Measurements from ENCODE around the gene CACNA2D2.

DNA sequence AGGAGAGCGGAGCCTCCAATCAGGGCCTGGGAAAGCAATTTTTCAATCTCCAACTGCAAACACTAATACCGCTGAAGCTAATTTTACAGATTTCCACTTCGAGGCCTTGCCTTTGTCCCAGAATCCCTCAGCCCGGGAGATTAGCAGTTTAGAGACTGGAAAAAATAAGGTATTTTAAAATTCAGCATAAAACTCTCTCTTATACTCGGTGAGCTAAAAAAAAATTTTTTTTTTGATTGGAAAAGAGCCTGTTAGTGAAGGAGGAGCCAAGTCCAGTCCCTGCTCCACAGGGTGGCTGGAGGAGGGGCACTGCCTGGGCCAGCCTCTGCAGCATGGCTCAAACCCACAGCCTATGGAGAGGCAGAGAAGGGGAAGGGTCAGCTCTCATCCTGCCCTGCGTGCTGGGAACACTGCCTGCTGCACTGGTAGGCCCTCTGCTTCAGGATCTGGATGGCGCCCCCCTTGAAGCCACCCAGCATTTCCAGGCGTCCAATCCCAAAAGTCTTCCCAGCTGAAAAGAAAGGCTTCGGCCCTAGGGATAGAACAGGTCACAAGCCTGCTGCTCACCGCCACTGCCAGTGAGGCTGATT, 48.9 kb downstream of the CACNA2D2 start:
- TF ChIP-seq, protein P1, sequence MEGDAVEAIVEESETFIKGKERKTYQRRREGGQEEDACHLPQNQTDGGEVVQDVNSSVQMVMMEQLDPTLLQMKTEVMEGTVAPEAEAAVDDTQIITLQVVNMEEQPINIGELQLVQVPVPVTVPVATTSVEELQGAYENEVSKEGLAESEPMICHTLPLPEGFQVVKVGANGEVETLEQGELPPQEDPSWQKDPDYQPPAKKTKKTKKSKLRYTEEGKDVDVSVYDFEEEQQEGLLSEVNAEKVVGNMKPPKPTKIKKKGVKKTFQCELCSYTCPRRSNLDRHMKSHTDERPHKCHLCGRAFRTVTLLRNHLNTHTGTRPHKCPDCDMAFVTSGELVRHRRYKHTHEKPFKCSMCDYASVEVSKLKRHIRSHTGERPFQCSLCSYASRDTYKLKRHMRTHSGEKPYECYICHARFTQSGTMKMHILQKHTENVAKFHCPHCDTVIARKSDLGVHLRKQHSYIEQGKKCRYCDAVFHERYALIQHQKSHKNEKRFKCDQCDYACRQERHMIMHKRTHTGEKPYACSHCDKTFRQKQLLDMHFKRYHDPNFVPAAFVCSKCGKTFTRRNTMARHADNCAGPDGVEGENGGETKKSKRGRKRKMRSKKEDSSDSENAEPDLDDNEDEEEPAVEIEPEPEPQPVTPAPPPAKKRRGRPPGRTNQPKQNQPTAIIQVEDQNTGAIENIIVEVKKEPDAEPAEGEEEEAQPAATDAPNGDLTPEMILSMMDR (IDR thresholded peaks at IDR 0.05), result no peak
- TF ChIP-seq, protein P2, sequence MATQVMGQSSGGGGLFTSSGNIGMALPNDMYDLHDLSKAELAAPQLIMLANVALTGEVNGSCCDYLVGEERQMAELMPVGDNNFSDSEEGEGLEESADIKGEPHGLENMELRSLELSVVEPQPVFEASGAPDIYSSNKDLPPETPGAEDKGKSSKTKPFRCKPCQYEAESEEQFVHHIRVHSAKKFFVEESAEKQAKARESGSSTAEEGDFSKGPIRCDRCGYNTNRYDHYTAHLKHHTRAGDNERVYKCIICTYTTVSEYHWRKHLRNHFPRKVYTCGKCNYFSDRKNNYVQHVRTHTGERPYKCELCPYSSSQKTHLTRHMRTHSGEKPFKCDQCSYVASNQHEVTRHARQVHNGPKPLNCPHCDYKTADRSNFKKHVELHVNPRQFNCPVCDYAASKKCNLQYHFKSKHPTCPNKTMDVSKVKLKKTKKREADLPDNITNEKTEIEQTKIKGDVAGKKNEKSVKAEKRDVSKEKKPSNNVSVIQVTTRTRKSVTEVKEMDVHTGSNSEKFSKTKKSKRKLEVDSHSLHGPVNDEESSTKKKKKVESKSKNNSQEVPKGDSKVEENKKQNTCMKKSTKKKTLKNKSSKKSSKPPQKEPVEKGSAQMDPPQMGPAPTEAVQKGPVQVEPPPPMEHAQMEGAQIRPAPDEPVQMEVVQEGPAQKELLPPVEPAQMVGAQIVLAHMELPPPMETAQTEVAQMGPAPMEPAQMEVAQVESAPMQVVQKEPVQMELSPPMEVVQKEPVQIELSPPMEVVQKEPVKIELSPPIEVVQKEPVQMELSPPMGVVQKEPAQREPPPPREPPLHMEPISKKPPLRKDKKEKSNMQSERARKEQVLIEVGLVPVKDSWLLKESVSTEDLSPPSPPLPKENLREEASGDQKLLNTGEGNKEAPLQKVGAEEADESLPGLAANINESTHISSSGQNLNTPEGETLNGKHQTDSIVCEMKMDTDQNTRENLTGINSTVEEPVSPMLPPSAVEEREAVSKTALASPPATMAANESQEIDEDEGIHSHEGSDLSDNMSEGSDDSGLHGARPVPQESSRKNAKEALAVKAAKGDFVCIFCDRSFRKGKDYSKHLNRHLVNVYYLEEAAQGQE (IDR thresholded peaks at IDR 0.05; ENCODE audit: insufficient read depth in 1 of 2, low read depth in 2 of 2, low read length in 1 of 2), result no peak
- TF ChIP-seq POLR2AphosphoS5 (IDR thresholded peaks at IDR 0.05; ENCODE audit: low read depth, low read length) (no peak), SIN3A (IDR thresholded peaks at IDR 0.05; ENCODE audit: borderline replicate concordance, insufficient read depth, low read depth, low read length) (no peak)
